GM12874 (cell line): ENCODE measurements around the gene SCAF1.

Source experiments
- CTCF ChIP-seq: IDR thresholded peaks from 2 replicates; pipeline ENCODE4 v1.5.1; 2011; ENCODE audit warnings: low read depth, mild to moderate bottlenecking, control low read depth, low read length, moderate library complexity; ENCODE audit not compliant: insufficient read depth

Gene SCAF1

GRCh38 chr19:49678985-49679770 lies 37.2 kb downstream of the SCAF1 start:
- no peak for TF ChIP-seq CTCF

- TF ChIP-seq CTCF, result 0 out of 2 replicates have a peak, but pooled peaks have one; percentile 5
Observed at GRCh38 chr19:49679771-49680413, 37.9 kb downstream of the SCAF1 start.

GRCh38 chr19:49680421-49681351 lies 38.7 kb downstream of the SCAF1 start:
- TF ChIP-seq CTCF, result peak; percentile 100

GRCh38 chr19:49681830-49682229 lies 39.8 kb downstream of the SCAF1 start:
- TF ChIP-seq CTCF, result no peak

GRCh38 chr19:49682274-49682673 lies 40.3 kb downstream of the SCAF1 start:
- TF ChIP-seq CTCF, result no peak

- TF ChIP-seq CTCF, result no peak
Observed at GRCh38 chr19:49683814-49684250, 41.8 kb downstream of the SCAF1 start.
